RWPE2 (cell line): ENCODE measurements around the gene PFN2.

Source experiments
- ATAC-seq: fragments of 200-7000 bp; cut with Tn5 transposase; 3 replicates; pipeline ENCODE4 v1.9.1; 2021; ENCODE audit warnings: low read depth
- DNase-seq: peaks from one replicate; pipeline ENCODE4 v3.0.0-alpha.2; 2020; ENCODE audit warnings: low spot score
- H3K27ac ChIP-seq: fragments of 450-650 bp; 2 replicates; pipeline ENCODE4 v1.5.1; 2017; ENCODE audit warnings: mild to moderate bottlenecking; ENCODE audit not compliant: poor library complexity, severe bottlenecking
- H3K27me3 ChIP-seq: fragments of 250-450 bp; sonication (Bioruptor Pico); 2 replicates; pipeline ENCODE4 v1.5.1; 2021; ENCODE audit warnings: mild to moderate bottlenecking, moderate library complexity; ENCODE audit not compliant: insufficient read depth, poor library complexity, severe bottlenecking
- H3K36me3 ChIP-seq: fragments of 250-450 bp; sonication (Bioruptor Pico); 2 replicates; pipeline ENCODE4 v1.5.1; 2020; ENCODE audit warnings: low read depth, mild to moderate bottlenecking, moderate library complexity
- H3K4me1 ChIP-seq: fragments of 250-450 bp; sonication (Bioruptor Pico); 2 replicates; pipeline ENCODE4 v1.5.1; 2021; ENCODE audit warnings: mild to moderate bottlenecking, moderate library complexity; ENCODE audit not compliant: insufficient read depth, poor library complexity, severe bottlenecking
- H3K4me3 ChIP-seq: fragments of 250-450 bp; sonication (Bioruptor Pico); 2 replicates; pipeline ENCODE4 v1.5.1; 2021; ENCODE audit warnings: mild to moderate bottlenecking, moderate library complexity; ENCODE audit not compliant: severe bottlenecking
- H3K9me3 ChIP-seq: fragments of 250-450 bp; sonication (Bioruptor Pico); 2 replicates; pipeline ENCODE4 v1.5.1; 2021; ENCODE audit warnings: mild to moderate bottlenecking, moderate library complexity; ENCODE audit not compliant: severe bottlenecking
- CTCF ChIP-seq: fragments of 450-650 bp; IDR thresholded peaks from one replicate; pipeline ENCODE4 v1.5.1; 2017; ENCODE audit warnings: mild to moderate bottlenecking, moderate library complexity; ENCODE audit not compliant: poor library complexity, severe bottlenecking

The PFN2 gene

GRCh38 chr3:149970716-149971402 is at the start of gene PFN2:
Gene PFN2 (minus strand): TSS chr3:149970895. CDS start chr3:149970856, 39 bp downstream.
- no peaks in the 10 kb centered on the region for H3K9me3 ChIP-seq
- H3K27ac ChIP-seq: peak within 1 kb of the TSS; percentile 87
- ATAC-seq: peak; percentile 45
- peaks cover 31% of the 10 kb centered on the region for H3K36me3 ChIP-seq
- TF ChIP-seq CTCF: peak; percentile 8
- H3K27me3 ChIP-seq: no peaks in the 10 kb centered on the region
- H3K4me3 ChIP-seq: peak within 1 kb of the TSS; percentile 93
- H3K4me1 ChIP-seq: peaks cover 16% of the 10 kb centered on the region
- DNase-seq: peak; percentile 73

GRCh38 chr3:150015901-150016300 is 45.2 kb upstream of the PFN2 start:
- Histone ChIP-seq H3K9me3 (no peaks in the 10 kb centered on the region), H3K27me3 (no peaks in the 10 kb centered on the region), H3K36me3 (no peaks in the 10 kb centered on the region), H3K4me1 (peaks cover 2% of the 10 kb centered on the region), H3K4me3 (no peak overlapping the region), H3K27ac (no peak overlapping the region)
- TF ChIP-seq CTCF: no peak
- DNase-seq: no peak
- ATAC-seq: no peak

GRCh38 chr3:150014782-150015181 is 44.1 kb upstream of the PFN2 start:
- DNase-seq: no peak
- Histone ChIP-seq H3K27ac (no peak overlapping the region), H3K27me3 (no peaks in the 10 kb centered on the region), H3K36me3 (no peaks in the 10 kb centered on the region), H3K9me3 (no peaks in the 10 kb centered on the region), H3K4me1 (no peaks in the 10 kb centered on the region), H3K4me3 (no peak overlapping the region)
- ATAC-seq: no peak
- TF ChIP-seq CTCF: no peak

GRCh38 chr3:150013801-150014200 is 43.1 kb upstream of the PFN2 start:
- no peaks in the 10 kb centered on the region for H3K36me3 ChIP-seq
- TF ChIP-seq CTCF: no peak
- ATAC-seq (no peak), DNase-seq (no peak)
- H3K27ac ChIP-seq: no peak overlapping the region
- no peaks in the 10 kb centered on the region for H3K4me1 ChIP-seq
- H3K4me3 ChIP-seq: no peak overlapping the region
- no peaks in the 10 kb centered on the region for H3K27me3 ChIP-seq
- no peaks in the 10 kb centered on the region for H3K9me3 ChIP-seq

GRCh38 chr3:150006794-150007193 is 36.1 kb upstream of the PFN2 start:
- peaks cover 14% of the 10 kb centered on the region for H3K4me1 ChIP-seq
- H3K9me3 ChIP-seq: no peaks in the 10 kb centered on the region
- no peak for DNase-seq
- no peaks in the 10 kb centered on the region for H3K36me3 ChIP-seq
- ATAC-seq: no peak
- no peaks in the 10 kb centered on the region for H3K27me3 ChIP-seq
- no peak for TF ChIP-seq CTCF
- H3K27ac ChIP-seq: peak overlapping the region; percentile 36
- no peak overlapping the region for H3K4me3 ChIP-seq
